NAMALWA (cell line): Measurements from ENCODE around the gene VAC14.
"Not testable (repeated sequence)": the region's sequence is repeated elsewhere in the genome, so short reads cannot be mapped to it uniquely, and the experiment has no call there.

Experiments used
- DNase-seq: peaks from one replicate; pipeline ENCODE4 v3.0.0-alpha.2; 2015; ENCODE audit warnings: low spot score

VAC14 gene

GRCh38 chr16:70644763-70645597, 156.0 kb downstream of the VAC14 start:
- no peak for DNase-seq

DNA sequence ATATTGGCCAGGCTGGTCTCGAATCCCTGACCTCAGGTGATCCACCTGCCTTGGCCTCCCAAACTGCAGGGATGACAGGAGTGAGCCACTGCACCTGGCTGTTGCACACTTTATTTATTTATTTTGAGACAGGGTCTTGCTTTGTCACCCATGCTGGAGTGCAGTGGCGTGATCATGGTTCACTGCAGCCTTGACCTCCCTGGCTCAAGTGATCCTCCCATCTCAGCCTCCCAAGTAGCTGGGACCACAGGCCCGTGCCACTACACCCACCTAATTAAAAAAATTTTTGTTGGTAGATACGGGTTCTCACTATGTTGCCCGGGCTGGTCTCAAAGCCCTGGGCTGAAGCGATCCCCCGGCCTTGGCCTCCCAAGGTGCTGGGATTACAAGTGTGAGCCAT, 157.7 kb downstream of the VAC14 start:
- DNase-seq: not testable (repeated sequence)

- DNase-seq: no peak
Measured at GRCh38 chr16:70642633-70643032, 158.3 kb downstream of the VAC14 start.

- no peak for DNase-seq
Measured at GRCh38 chr16:70638814-70639792, 161.9 kb downstream of the VAC14 start.
